Esophagus squamous epithelium (tissue), 4 donors: ENCODE results near the gene CALN1.

Experiments
- POLR2A ChIP-seq, 4 donors: fragments of 450-650 bp; IDR thresholded peaks; one replicate each; pipeline ENCODE4 v1.6.1; 2017; ENCODE audit warnings: antibody characterized with exemption in 4 of 4, mild to moderate bottlenecking in 4 of 4, moderate library complexity in 3 of 4
- TF ChIP-seq, protein P1 (sequence below), 6 experiments: fragments of 450-650 bp in 4 of 6; fragments of 200-600 bp in 2 of 6; sonication (generic) in 2 of 6; IDR thresholded peaks; one replicate each; pipeline ENCODE4 v1.5.1; 2016 to 2019; ENCODE audit warnings: antibody characterized with exemption in 6 of 6, mild to moderate bottlenecking in 4 of 6, moderate library complexity in 4 of 6

GRCh38 chr7:71808115-71808514 lies 604.0 kb downstream of the CALN1 start:
- TF ChIP-seq, protein P1, sequence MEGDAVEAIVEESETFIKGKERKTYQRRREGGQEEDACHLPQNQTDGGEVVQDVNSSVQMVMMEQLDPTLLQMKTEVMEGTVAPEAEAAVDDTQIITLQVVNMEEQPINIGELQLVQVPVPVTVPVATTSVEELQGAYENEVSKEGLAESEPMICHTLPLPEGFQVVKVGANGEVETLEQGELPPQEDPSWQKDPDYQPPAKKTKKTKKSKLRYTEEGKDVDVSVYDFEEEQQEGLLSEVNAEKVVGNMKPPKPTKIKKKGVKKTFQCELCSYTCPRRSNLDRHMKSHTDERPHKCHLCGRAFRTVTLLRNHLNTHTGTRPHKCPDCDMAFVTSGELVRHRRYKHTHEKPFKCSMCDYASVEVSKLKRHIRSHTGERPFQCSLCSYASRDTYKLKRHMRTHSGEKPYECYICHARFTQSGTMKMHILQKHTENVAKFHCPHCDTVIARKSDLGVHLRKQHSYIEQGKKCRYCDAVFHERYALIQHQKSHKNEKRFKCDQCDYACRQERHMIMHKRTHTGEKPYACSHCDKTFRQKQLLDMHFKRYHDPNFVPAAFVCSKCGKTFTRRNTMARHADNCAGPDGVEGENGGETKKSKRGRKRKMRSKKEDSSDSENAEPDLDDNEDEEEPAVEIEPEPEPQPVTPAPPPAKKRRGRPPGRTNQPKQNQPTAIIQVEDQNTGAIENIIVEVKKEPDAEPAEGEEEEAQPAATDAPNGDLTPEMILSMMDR (IDR thresholded peaks at IDR 0.05), result no peak
- no peak for TF ChIP-seq POLR2A (IDR thresholded peaks at IDR 0.05)
